ENCODE measurements around the gene BCR.

BCR gene

DNA sequence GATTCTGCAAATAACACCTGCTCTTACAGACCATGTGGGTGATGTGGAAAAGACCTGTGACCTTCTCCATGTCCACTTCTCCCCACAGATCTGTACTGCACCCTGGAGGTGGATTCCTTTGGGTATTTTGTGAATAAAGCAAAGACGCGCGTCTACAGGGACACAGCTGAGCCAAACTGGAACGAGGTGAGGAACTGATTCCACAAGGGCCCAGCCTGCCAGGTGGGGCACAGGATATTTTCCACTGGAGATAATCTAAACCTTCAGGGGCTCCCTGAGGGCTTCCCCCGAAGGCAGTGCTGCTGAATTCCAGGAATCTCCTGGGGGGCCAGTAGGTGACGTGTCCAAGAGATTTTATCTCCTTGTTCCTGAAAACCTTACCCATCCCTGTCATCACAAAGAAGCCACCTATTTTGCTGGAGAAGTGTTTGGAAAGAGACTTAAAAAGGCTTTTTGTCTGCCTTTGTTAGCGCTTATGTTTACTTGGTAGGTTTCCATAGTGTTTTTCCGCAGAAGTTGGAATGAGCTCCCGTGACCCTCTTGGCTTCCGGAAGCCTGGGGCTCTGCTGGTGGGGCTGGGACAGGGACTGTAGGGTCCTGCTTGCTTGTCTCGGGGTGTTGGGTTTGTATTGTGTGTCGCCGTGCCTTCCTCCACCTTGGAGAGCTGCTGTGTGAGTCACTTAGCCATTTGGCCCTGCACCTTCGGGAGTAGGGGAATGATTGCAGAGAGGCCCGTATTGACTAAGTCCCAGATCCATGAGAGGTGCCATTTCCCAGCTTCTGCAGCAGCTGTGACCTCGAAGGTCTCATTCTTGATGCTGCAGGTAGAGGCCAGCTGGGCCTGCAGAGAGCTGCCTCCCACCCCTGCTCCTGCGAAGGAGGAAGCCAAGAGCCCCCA, 112.4 kb downstream of the BCR start:
- no peak overlapping the region for H3K4me3 ChIP-seq (ENCODE audit: low read depth, low read length)
- TF ChIP-seq, protein P1, sequence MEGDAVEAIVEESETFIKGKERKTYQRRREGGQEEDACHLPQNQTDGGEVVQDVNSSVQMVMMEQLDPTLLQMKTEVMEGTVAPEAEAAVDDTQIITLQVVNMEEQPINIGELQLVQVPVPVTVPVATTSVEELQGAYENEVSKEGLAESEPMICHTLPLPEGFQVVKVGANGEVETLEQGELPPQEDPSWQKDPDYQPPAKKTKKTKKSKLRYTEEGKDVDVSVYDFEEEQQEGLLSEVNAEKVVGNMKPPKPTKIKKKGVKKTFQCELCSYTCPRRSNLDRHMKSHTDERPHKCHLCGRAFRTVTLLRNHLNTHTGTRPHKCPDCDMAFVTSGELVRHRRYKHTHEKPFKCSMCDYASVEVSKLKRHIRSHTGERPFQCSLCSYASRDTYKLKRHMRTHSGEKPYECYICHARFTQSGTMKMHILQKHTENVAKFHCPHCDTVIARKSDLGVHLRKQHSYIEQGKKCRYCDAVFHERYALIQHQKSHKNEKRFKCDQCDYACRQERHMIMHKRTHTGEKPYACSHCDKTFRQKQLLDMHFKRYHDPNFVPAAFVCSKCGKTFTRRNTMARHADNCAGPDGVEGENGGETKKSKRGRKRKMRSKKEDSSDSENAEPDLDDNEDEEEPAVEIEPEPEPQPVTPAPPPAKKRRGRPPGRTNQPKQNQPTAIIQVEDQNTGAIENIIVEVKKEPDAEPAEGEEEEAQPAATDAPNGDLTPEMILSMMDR (IDR thresholded peaks at IDR 0.05; ENCODE audit: borderline replicate concordance, insufficient read depth, low read depth, low read length) = no peak

DNA sequence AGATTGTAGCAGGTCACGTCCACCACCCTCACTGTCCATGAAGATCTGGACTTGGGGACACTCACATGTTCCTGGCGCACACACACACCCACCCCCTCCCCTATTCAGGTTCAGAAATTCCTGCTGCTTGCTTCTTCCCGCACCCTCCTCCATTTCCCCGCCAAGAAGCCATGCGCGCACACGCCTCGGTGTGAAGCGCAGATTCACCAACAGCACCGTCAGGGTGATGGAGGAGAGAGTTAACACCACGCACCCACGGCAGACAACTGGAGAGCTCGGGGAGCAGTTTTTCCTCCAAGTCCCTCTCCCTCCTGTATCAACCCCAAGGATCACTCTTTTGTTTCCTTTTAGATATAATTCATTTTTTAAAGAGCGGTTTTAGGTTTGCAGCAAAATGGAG, 113.4 kb downstream of the BCR start:
- TF ChIP-seq, protein P1 (IDR thresholded peaks at IDR 0.05; ENCODE audit: borderline replicate concordance, insufficient read depth, low read depth, low read length) = no peak
- H3K4me3 ChIP-seq (ENCODE audit: low read depth, low read length) = no peak overlapping the region

DNA sequence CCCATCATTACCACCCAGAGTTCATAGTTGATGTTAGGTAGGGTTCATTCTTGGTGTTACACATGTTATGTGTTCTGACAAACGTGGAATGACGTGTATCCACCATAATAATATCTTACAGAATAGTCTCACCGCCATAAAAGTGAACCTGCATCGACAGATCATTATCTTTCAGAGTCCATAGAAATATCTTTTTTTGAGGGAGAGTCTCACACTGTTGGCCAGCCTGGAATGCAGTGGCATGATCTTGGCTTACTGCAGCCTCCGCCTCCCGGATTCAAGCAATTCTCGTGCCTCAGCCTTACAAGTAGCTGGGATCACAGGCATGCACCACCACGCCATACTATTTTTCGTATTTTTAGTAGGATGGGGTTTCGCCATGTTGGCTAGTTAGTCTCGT, 113.9 kb downstream of the BCR start:
- TF ChIP-seq, protein P1 (IDR thresholded peaks at IDR 0.05; ENCODE audit: borderline replicate concordance, insufficient read depth, low read depth, low read length) = no peak
- H3K4me3 ChIP-seq (ENCODE audit: low read depth, low read length) = no peak overlapping the region

DNA sequence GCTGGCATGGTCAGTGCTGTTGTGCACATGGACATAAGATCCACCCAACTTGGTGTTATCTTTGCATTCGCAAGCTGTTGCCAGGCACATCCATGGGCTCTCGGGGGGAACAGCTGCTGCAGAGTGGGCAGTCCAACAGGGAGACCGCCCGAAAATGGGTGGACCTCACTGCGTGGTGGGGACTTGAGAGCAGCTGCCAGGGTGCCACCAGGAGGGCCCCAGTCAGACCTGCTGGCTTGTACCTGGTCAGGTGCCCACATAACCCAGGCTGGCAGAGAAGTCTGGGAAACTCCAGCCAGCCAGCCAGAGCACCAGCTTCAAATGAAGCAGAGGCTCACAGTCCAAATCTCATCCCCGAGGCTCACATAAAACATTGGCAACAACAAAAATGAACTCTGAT, 120.2 kb downstream of the BCR start:
- H3K4me3 ChIP-seq (ENCODE audit: low read depth, low read length) = no peak overlapping the region
- TF ChIP-seq, protein P1 (IDR thresholded peaks at IDR 0.05; ENCODE audit: borderline replicate concordance, insufficient read depth, low read depth, low read length) = no peak

DNA sequence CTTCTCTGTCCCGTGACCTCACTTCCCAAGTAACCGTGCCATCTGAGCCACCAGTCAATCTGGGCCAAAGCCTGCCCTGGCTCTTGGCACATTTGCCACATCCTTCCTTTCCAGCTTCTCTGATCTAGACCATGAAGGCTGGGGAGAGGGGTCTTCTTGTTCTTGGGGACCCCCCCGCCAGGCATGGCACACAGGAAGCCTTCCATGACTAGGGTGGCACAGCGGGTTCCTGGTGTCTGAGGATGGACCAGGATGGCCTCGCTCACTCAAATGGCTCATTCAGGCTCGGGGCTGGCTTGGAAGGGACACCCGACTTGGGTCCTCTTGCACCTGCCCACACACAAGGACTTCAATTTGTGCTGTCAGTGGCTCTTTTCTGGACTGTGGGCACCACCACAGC, 121.3 kb downstream of the BCR start:
- TF ChIP-seq, protein P1 (IDR thresholded peaks at IDR 0.05; ENCODE audit: borderline replicate concordance, insufficient read depth, low read depth, low read length) = no peak
- H3K4me3 ChIP-seq (ENCODE audit: low read depth, low read length) = no peak overlapping the region

DNA sequence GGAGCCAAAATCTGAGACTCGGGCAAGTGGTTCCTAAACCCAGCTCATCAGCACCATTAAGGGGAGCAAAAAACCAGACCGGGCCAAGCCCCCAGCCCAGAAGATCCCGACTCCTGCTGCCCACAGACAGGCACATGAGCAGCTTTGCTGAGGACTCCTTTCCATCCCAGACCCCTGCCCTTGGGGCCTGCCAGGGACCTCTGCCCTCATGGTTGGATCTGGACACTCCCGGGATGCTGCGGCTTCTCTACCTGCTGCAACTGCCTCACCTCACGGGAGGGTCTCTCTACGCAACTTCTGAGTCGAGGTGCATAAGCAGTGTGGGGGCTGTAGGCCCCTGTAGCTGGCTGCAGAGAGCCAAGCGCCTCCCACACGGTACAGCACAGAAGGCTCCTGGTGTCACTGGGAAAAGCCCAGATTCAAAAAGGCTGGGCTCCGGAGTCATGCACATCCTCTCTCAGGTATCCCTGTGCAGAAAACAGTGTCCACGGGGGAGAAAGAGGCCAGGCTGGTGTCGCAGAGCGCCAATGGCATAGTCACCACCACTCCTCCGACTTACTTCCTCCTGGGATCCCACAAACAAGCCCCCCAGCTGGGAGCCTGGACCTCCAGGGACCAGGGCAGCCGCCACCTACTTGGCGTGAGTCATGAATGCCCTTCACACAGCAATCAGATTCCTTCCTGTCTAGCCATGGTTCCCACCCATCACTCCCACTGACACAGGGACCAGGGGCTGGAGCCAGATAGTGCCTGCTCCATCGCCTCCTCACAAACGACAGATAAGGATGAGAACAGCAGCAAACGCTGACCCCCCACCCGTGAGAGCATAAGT, 122.1 kb downstream of the BCR start:
- TF ChIP-seq, protein P1 (IDR thresholded peaks at IDR 0.05; ENCODE audit: borderline replicate concordance, insufficient read depth, low read depth, low read length) = no peak
- H3K4me3 ChIP-seq (ENCODE audit: low read depth, low read length) = no peak overlapping the region
